Measurements from ENCODE around the gene NAT9. TPM values are rescaled to one million over a fixed set of nuclear protein-coding genes. Genes with fewer than 3 reads are reported as not detected.

The NAT9 gene
- total RNA-seq, 4 donors from 2014 or later: 14.3 to 26.6 (median 18.1) TPM

GRCh38 chr17:74770498-74771318 is 5.4 kb downstream of the NAT9 start:
- no peak for DNase-seq (ENCODE audit: low spot score in 2 of 2)
- intact Hi-C loops (cut with DNase I; ENCODE audit: low total_unique reads): no loop called here
- no peak overlapping the region for H3K4me3 ChIP-seq (ENCODE audit: low read depth, poor library complexity, severe bottlenecking)
- TF ChIP-seq POLR2A (IDR thresholded peaks at IDR 0.05) (no peak), CTCF (IDR thresholded peaks at IDR 0.05) (no peak)
- 48 to 52% methylated on average over 16 of the region's 16 CpGs for WGBS, 2 donors

GRCh38 chr17:74769856-74770497 is 6.2 kb downstream of the NAT9 start:
- no peak overlapping the region for H3K4me3 ChIP-seq (ENCODE audit: low read depth, poor library complexity, severe bottlenecking)
- 55 to 68% methylated on average over 5 of the region's 5 CpGs for WGBS, 2 donors
- intact Hi-C loops (cut with DNase I; ENCODE audit: low total_unique reads): no loop called here
- TF ChIP-seq CTCF (IDR thresholded peaks at IDR 0.05) (no peak), POLR2A (IDR thresholded peaks at IDR 0.05) (no peak)
- DNase-seq (ENCODE audit: low spot score in 2 of 2): no peak

- DNase-seq (ENCODE audit: low spot score in 2 of 2): no peak
- no peak overlapping the region for H3K4me3 ChIP-seq (ENCODE audit: low read depth, poor library complexity, severe bottlenecking)
- intact Hi-C loops (cut with DNase I; ENCODE audit: low total_unique reads): no loop called here
- no peak for TF ChIP-seq POLR2A (IDR thresholded peaks at IDR 0.05)
- TF ChIP-seq CTCF (IDR thresholded peaks at IDR 0.05): no peak
- 59 to 66% methylated on average over 6 of the region's 6 CpGs for WGBS, 2 donors
Measured at GRCh38 chr17:74769266-74769855, 6.8 kb downstream of the NAT9 start.

GRCh38 chr17:74768763-74769114 is 7.4 kb downstream of the NAT9 start:
- TF ChIP-seq CTCF (IDR thresholded peaks at IDR 0.05) (no peak), POLR2A (IDR thresholded peaks at IDR 0.05) (no peak)
- no peak overlapping the region for H3K4me3 ChIP-seq (ENCODE audit: low read depth, poor library complexity, severe bottlenecking)
- intact Hi-C loops (cut with DNase I; ENCODE audit: low total_unique reads): no loop called here
- no peak for DNase-seq (ENCODE audit: low spot score in 2 of 2)
- 68 to 76% methylated on average over 7 of the region's 7 CpGs for WGBS, 2 donors

GRCh38 chr17:74768069-74768762 is 7.9 kb downstream of the NAT9 start:
- no peak for TF ChIP-seq CTCF (IDR thresholded peaks at IDR 0.05)
- no peak for TF ChIP-seq POLR2A (IDR thresholded peaks at IDR 0.05)
- intact Hi-C loops (cut with DNase I; ENCODE audit: low total_unique reads): no loop called here
- H3K4me3 ChIP-seq (ENCODE audit: low read depth, poor library complexity, severe bottlenecking): no peak overlapping the region
- 55 to 63% methylated on average over 14 to 17 of the region's 17 CpGs for WGBS, 2 donors
- peak in 1 of 2 donors; percentile 93 for DNase-seq (ENCODE audit: low spot score in 2 of 2)
